Measurements from ENCODE around the gene SLC23A2.

Gene SLC23A2

GRCh38 chr20:4966826-4967751 is 34.2 kb downstream of the SLC23A2 start:
- DNase-seq (ENCODE audit: low read depth), result no peak

DNA sequence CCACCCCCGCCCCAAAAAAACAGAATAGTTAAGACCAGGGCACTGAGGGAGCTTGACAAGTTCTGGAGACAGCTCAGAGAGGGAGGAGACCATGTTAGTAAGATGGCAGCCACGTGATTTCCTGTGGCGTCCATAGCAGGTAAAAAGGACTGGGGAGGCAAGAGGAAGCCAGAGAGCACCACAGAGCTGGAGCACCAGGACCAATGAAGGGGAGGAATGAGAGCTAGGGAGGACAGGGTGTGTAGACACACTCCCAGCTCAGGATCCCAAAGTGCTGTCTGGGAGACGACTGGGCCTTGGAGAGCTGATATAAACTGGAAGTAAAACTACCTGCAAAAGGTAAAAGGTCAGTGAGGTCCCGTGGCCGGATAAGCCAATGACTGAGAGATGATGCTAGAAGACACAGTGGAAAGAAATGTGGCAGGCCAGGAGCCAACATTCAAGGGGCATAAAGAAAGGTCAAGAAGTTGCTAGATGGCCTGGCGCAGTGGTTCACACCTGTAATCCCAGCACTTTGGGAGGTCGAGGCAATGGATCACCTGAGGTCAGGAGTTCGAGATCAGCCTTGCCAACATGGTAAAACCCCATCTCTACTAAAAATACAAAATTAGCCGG is 39.0 kb downstream of the SLC23A2 start:
- DNase-seq (ENCODE audit: low read depth), result peak; percentile 22

DNA sequence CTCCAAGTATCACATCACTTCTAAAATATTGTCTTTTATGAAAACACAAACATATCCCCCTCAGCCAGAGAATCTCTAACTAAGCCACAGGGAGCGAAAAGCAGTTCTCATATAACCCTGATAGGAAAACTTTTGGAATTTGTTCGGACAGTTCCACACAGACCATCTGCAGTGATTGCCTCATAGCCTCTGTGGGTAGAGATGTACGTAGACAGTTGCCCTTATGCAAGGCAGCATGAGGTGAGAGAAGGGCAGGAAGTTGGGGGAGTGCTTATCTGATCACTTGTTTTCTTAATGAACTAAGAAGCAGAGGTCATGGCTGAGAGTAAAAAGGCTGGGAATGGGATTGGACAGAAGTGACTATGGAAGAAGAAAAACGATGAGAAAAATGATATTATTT is 39.6 kb downstream of the SLC23A2 start:
- no peak for DNase-seq (ENCODE audit: low read depth)

GRCh38 chr20:4959592-4959991 is 41.7 kb downstream of the SLC23A2 start:
- DNase-seq (ENCODE audit: low read depth), result no peak

GRCh38 chr20:4957939-4958362 is 43.4 kb downstream of the SLC23A2 start:
- no peak for DNase-seq (ENCODE audit: low read depth)

GRCh38 chr20:4957187-4957586 is 44.1 kb downstream of the SLC23A2 start:
- no peak for DNase-seq (ENCODE audit: low read depth)

- no peak for DNase-seq (ENCODE audit: low read depth)
Measured at GRCh38 chr20:4956200-4956810, 45.0 kb downstream of the SLC23A2 start.

GRCh38 chr20:4953881-4954280 is 47.4 kb downstream of the SLC23A2 start:
- no peak for DNase-seq (ENCODE audit: low read depth)

GRCh38 chr20:4952229-4952628 is 49.1 kb downstream of the SLC23A2 start:
- DNase-seq (ENCODE audit: low read depth), result no peak

GRCh38 chr20:4951299-4951698 is 50.0 kb downstream of the SLC23A2 start:
- no peak for DNase-seq (ENCODE audit: low read depth)

DNA sequence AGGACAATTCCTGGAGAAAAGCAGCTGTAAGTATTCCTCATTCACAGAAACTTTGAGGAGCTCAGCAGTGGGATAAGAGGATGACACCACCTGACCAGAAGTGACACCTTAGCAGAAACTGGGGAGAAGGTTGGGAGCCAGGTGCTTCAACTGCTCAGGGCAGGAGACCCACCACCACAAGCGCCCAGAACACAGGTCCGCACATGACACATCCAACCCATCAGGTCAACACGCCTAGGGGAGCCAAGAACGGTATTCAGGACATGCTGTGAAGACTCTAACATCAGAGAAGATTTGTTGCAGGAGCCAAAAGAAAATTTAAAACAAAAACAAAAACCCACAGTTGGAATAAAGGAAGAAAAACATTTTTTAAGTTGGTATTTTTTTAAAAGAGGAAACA is 50.5 kb downstream of the SLC23A2 start:
- no peak for DNase-seq (ENCODE audit: low read depth)

DNA sequence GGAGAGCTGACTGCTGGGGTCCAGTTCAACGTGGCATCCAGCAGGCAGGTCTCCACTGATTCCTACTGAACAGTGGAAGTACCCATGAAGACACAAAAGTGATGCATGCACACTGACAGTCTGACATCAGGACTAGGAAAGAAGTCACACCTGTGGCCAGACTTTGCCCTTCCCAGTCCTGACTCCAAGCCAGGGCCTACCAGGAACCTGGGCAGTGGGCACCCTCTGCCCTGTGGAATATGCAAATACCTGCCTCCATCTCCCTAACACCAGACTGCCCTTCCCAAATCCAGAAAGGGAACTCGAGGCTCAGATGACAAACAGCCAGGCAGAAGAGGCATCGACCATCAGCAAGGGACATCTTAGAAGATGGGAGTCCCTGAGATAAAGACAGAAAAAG is 50.9 kb downstream of the SLC23A2 start:
- DNase-seq (ENCODE audit: low read depth), result no peak

GRCh38 chr20:4949833-4950178 is 51.5 kb downstream of the SLC23A2 start:
- no peak for DNase-seq (ENCODE audit: low read depth)

GRCh38 chr20:4947817-4948559 is 53.3 kb downstream of the SLC23A2 start:
- no peak for DNase-seq (ENCODE audit: low read depth)

- DNase-seq (ENCODE audit: low read depth), result no peak
Measured at GRCh38 chr20:4946986-4947385, 54.3 kb downstream of the SLC23A2 start.

DNA sequence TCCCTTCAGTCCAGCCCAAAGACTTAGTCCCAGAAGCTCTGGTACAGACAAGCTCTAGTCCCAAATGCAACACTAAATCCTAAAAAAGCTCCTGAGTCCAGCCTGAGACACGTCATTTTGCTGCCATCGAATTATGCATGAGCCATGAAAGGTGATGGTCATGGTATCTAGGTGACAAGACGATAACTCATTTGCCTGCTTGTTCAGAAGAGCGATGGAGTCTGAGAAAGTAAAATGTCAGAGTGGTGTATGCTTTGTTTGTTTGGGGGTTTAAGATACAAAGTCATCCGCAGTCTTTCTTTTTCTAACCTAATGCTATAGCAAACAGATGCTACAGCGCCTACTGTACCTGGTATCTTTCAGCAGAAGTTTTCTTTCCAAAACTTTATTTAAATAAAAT is 54.7 kb downstream of the SLC23A2 start:
- no peak for DNase-seq (ENCODE audit: low read depth)

GRCh38 chr20:4944518-4945313 is 56.6 kb downstream of the SLC23A2 start:
- DNase-seq (ENCODE audit: low read depth), result no peak

DNA sequence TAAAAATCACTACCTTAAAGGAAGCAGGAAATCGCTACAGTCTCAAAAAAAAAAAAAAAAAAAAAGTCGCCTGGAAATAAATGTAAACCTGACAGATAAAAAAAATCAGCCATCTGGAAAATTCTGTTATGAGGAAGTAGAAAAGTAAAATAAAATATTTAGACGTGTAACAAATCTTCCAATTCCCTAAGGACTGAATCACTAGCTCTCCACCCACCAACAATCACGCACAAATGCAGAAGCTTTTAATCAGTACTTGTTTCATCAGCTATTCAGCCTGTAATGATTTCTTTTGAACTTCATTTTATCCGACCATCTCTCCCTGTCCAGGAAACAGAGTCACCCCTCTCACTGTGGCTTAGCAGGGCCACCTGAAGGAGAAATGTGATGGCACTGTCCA is 59.0 kb downstream of the SLC23A2 start:
- no peak for DNase-seq (ENCODE audit: low read depth)

DNA sequence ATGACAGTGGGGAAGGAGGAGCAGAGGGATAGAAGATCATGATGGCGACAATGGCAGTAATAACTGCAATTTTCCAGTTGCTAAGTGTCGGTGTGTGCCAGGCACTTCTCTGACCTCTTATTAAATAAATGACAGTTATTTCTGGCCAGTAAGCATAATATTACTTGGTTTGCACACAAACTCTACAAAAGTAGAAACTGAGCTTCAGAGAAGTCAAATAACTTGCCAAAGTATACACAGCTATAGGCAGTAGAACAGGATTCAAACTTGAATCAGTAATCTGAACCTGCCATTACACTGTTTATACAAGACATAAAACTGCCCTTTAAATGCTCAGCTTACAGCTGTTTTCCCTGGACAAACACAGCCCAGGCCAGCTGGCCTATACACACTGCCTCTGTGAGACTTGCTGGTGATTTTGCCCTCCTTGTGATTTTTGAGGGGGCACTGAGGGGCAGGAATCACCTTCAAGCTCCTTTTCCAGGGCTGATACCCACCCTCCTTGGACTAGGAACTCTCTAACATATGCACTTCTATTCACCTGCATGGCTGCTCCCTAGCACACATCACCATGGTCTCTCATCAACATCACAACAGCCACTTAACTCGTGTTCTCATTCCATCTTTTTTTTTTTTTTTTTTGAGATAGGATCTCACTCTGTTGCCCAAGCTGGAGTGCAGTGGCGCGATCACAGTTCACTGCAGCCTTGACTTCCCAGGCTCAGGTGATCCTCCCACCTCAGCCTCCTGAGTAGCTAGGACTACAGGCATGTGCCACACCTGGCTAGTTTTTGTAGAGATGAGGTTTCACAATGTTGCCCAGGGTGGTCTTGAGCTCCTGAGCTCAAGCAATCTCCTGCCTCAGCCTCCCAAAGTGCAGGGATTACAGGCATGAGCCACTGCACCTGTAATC is 63.6 kb downstream of the SLC23A2 start:
- no peak for DNase-seq (ENCODE audit: low read depth)

DNA sequence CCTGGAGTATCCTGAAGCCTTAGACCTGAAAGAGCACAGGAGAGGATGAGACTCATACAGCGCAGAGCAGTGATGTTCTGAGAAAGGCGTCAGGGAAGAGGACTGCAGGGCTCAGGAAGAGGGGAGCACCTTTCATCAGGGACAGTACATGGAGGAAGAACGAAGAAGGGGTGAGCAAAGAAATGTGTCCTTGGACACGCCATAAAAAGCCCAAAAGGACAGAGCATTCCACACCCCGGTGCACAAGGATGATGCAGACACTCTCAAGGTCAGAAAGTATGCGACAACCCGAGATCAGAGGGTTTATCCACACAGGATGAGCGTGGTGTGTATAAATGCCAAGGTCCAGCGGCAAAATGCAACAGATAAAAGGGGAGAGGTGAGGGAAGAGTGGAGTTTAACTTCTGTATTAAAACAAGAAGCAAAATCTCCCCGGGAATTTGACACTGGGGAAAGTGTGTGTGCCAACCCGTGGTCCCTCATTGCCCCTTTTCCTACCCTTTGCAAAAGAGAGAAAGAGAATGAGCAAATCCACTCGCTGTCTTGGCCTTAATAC is 64.4 kb downstream of the SLC23A2 start:
- DNase-seq (ENCODE audit: low read depth), result no peak
